Measurements from ENCODE around the gene EDAR.

The EDAR gene

DNA sequence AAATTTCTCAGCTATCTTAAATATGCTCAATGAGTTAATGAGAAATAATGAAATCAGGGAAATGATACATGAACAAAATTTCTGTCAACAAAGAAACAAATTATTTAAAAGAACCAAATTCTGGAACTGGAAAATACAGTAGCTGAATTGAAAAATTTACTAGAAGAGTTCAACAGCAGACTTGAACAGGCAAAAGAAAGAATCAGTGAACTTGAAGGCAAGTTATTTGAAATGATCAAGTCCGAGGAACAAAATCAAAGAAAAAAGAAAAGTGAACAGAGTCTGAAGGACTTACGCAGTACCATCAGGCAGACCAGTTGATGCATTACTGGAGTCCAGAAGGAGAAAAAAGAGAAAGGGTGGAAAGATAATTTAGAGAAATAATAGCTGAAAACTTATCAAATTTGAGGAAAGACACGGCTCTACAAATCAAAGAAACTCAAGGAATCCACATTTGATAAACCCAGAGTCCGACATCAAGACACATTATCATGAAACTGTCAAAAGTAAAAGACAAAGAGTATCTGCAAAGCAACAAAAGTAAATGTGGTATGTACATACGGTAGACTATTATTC lies 118.9 kb downstream of the EDAR start:
- DNase-seq (ENCODE audit: low read depth in 2 of 2, low spot score in 1 of 2), result no peak

DNA sequence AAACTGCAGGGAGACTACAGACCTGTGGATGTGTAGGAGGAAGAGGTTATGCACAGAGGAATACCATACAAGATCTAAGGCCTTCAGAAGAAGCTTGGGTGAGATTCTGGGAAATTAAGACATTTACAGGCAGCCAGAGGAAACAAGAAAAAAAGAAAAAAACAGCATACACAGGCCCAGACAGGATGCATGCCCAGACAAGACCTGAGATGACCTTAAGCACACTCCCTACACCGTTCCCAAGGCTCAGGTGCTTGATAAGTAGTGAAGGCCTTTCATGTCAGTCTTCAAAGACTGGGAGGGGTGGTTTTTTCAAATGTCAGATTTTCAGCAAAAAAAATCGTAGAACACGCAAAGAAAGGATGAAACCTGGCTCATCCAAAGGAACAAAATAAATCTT lies 119.5 kb downstream of the EDAR start:
- DNase-seq (ENCODE audit: low read depth in 2 of 2, low spot score in 1 of 2), result no peak

DNA sequence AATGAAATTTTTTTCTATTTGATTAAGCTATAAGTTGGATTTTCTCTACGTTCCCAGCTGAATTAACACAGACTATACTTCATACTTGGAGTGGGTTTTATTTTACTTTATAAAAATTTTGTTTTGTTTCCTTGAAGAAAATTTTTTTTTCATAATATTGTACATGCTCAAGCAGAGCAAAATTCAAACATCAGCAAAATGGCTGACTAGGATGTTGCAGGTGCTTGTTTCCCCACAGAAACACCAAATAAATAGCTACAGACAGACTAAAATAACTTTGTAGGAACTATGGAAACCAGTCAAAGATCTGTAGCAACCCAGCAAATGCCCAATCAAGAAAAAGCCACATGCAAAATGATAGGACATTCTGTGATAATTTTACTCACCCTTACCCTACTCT lies 120.1 kb downstream of the EDAR start:
- no peak for DNase-seq (ENCODE audit: low read depth in 2 of 2, low spot score in 1 of 2)

GRCh38 chr2:108866041-108866440 lies 123.0 kb downstream of the EDAR start:
- DNase-seq (ENCODE audit: low read depth in 2 of 2, low spot score in 1 of 2), result no peak

DNA sequence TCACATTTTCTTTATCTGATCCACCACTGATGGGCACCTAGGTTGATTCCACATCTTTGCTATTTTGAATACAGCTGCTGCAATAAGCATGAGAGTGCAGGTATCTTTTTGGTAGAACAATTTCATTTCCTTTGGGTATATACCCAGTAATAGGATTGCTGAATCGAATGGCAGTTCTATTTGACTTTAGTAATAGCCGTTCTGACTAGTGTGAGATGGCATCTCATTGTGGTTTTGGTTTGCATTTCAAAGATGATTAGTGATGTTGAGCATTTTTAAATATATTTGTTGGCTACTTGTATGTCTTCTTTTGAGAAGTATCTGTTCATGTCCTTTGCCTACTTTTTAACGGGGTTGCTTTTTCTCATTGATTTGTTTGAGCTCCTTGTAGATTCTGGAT lies 130.1 kb downstream of the EDAR start:
- DNase-seq (ENCODE audit: low read depth in 2 of 2, low spot score in 1 of 2), result no peak

DNA sequence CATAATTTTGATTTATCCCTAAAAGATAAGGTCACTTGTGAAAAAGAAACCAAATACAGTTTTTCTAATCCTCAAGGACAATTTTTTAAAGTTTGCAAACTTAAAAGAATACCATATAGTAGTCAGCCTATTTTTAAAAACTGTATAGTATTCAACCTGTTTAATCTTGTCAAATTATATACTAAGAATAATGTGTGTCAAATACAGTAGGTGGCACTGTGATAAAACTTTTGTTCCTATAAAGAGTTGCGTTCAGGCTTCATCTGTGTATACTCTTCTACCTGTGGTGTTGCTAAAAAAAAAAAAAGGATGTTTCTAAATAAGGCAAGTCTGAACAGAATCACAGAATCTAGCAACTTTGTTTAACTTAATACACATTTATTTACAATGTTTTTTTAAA lies 133.8 kb downstream of the EDAR start:
- DNase-seq (ENCODE audit: low read depth in 2 of 2, low spot score in 1 of 2), result no peak

GRCh38 chr2:108854484-108854883 lies 134.5 kb downstream of the EDAR start:
- no peak for DNase-seq (ENCODE audit: low read depth in 2 of 2, low spot score in 1 of 2)

GRCh38 chr2:108853421-108853820 lies 135.6 kb downstream of the EDAR start:
- DNase-seq (ENCODE audit: low read depth in 2 of 2, low spot score in 1 of 2), result no peak

DNA sequence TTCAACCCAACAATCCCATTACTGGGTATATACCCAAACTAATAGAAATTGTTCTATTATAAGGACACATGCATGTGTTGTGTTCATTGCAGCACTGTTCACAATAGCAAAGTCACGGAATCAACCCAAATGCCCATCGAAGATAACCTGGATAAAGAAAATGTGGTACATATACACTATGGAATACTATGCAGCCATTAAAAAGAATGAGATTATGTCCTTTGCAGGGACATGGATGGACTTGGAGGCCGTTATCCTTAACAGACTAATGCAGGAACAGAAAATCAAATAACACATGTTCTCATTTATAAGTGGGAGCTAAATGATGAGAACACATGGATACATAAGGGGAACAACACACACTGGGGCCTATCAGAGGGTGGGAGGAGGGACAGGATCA lies 136.6 kb downstream of the EDAR start:
- no peak for DNase-seq (ENCODE audit: low read depth in 2 of 2, low spot score in 1 of 2)

GRCh38 chr2:108847000-108847399 lies 142.0 kb downstream of the EDAR start:
- DNase-seq (ENCODE audit: low read depth in 2 of 2, low spot score in 1 of 2), result no peak

DNA sequence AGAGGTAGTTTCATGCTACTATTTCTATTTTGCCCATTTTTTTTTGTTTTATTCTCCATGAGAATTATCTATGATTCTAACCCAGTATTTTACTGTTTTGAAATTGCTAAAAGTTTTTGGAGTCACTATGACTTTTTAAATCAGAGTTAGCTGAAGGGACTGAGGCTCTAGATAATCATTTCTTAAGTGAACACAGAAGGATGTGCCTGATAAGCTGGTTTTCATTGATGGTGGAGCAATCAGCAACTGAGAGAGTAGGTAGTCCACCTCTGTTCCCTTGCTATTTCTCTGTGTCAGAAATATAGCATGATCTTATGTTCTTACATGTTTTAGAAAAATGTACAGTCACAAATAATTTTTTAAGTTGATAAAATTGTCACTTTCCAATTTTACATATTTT lies 143.1 kb downstream of the EDAR start:
- no peak for DNase-seq (ENCODE audit: low read depth in 2 of 2, low spot score in 1 of 2)

Data from stimulated activated CD8-positive, alpha-beta memory T cell treated with anti-CD3 and anti-CD28 coated beads, Interleukin-4, amount 100 ng/mL, for 4 hours (primary cell).